ENCODE data around the gene FAM53A.

The FAM53A gene

GRCh38 chr4:1622238-1622637 is 61.9 kb downstream of the FAM53A start:
- H3K27me3 ChIP-seq (ENCODE audit: insufficient read depth, low read length), result no peaks in the 10 kb centered on the region
- H3K4me1 ChIP-seq (ENCODE audit: insufficient read depth, low read length), result no peaks in the 10 kb centered on the region
- H3K4me3 ChIP-seq (ENCODE audit: low read length), result no peak overlapping the region
- H3K9ac ChIP-seq (ENCODE audit: low read depth, low read length), result no peak overlapping the region
- peaks cover 5% of the 10 kb centered on the region; the same call in 1 of the 2 replicates for H3K9me3 ChIP-seq (ENCODE audit: insufficient read depth, low read depth, low read length)
- no peak overlapping the region for H3K27ac ChIP-seq (ENCODE audit: low read length)
- H3K36me3 ChIP-seq (ENCODE audit: insufficient read depth, low read depth, low read length), result no peaks in the 10 kb centered on the region

GRCh38 chr4:1621526-1621925 is 62.6 kb downstream of the FAM53A start:
- Histone ChIP-seq H3K27me3 (ENCODE audit: insufficient read depth, low read length) (no peaks in the 10 kb centered on the region), H3K4me1 (ENCODE audit: insufficient read depth, low read length) (no peaks in the 10 kb centered on the region), H3K36me3 (ENCODE audit: insufficient read depth, low read depth, low read length) (no peaks in the 10 kb centered on the region), H3K4me3 (ENCODE audit: low read length) (no peak overlapping the region), H3K9ac (ENCODE audit: low read depth, low read length) (no peak overlapping the region), H3K9me3 (ENCODE audit: insufficient read depth, low read depth, low read length) (peaks cover 5% of the 10 kb centered on the region; the same call in 1 of the 2 replicates), H3K27ac (ENCODE audit: low read length) (no peak overlapping the region)

- no peak overlapping the region for H3K27ac ChIP-seq (ENCODE audit: low read length)
- no peak overlapping the region for H3K9ac ChIP-seq (ENCODE audit: low read depth, low read length)
- H3K4me3 ChIP-seq (ENCODE audit: low read length), result no peak overlapping the region
- H3K4me1 ChIP-seq (ENCODE audit: insufficient read depth, low read length), result no peaks in the 10 kb centered on the region
- no peaks in the 10 kb centered on the region for H3K9me3 ChIP-seq (ENCODE audit: insufficient read depth, low read depth, low read length)
- H3K27me3 ChIP-seq (ENCODE audit: insufficient read depth, low read length), result no peaks in the 10 kb centered on the region
- no peaks in the 10 kb centered on the region for H3K36me3 ChIP-seq (ENCODE audit: insufficient read depth, low read depth, low read length)
Observed at GRCh38 chr4:1619151-1619672, 64.9 kb downstream of the FAM53A start.

GRCh38 chr4:1618438-1618837 is 65.7 kb downstream of the FAM53A start:
- H3K9me3 ChIP-seq (ENCODE audit: insufficient read depth, low read depth, low read length), result no peaks in the 10 kb centered on the region
- no peak overlapping the region for H3K27ac ChIP-seq (ENCODE audit: low read length)
- no peaks in the 10 kb centered on the region for H3K4me1 ChIP-seq (ENCODE audit: insufficient read depth, low read length)
- no peak overlapping the region for H3K4me3 ChIP-seq (ENCODE audit: low read length)
- H3K36me3 ChIP-seq (ENCODE audit: insufficient read depth, low read depth, low read length), result no peaks in the 10 kb centered on the region
- H3K27me3 ChIP-seq (ENCODE audit: insufficient read depth, low read length), result no peaks in the 10 kb centered on the region
- no peak overlapping the region for H3K9ac ChIP-seq (ENCODE audit: low read depth, low read length)

- Histone ChIP-seq H3K9me3 (ENCODE audit: insufficient read depth, low read depth, low read length) (no peaks in the 10 kb centered on the region), H3K4me1 (ENCODE audit: insufficient read depth, low read length) (no peaks in the 10 kb centered on the region), H3K27me3 (ENCODE audit: insufficient read depth, low read length) (no peaks in the 10 kb centered on the region), H3K36me3 (ENCODE audit: insufficient read depth, low read depth, low read length) (no peaks in the 10 kb centered on the region), H3K27ac (ENCODE audit: low read length) (no peak overlapping the region), H3K4me3 (ENCODE audit: low read length) (no peak overlapping the region), H3K9ac (ENCODE audit: low read depth, low read length) (no peak overlapping the region)
Observed at GRCh38 chr4:1616557-1616930, 67.6 kb downstream of the FAM53A start.

GRCh38 chr4:1615786-1616556 is 68.1 kb downstream of the FAM53A start:
- Histone ChIP-seq H3K4me3 (ENCODE audit: low read length) (no peak overlapping the region), H3K27ac (ENCODE audit: low read length) (no peak overlapping the region), H3K9ac (ENCODE audit: low read depth, low read length) (no peak overlapping the region), H3K36me3 (ENCODE audit: insufficient read depth, low read depth, low read length) (no peaks in the 10 kb centered on the region), H3K9me3 (ENCODE audit: insufficient read depth, low read depth, low read length) (no peaks in the 10 kb centered on the region), H3K4me1 (ENCODE audit: insufficient read depth, low read length) (no peaks in the 10 kb centered on the region), H3K27me3 (ENCODE audit: insufficient read depth, low read length) (no peaks in the 10 kb centered on the region)

- no peak overlapping the region for H3K9ac ChIP-seq (ENCODE audit: low read depth, low read length)
- no peak overlapping the region for H3K4me3 ChIP-seq (ENCODE audit: low read length)
- no peaks in the 10 kb centered on the region for H3K4me1 ChIP-seq (ENCODE audit: insufficient read depth, low read length)
- H3K27ac ChIP-seq (ENCODE audit: low read length), result no peak overlapping the region
- no peaks in the 10 kb centered on the region for H3K27me3 ChIP-seq (ENCODE audit: insufficient read depth, low read length)
- H3K36me3 ChIP-seq (ENCODE audit: insufficient read depth, low read depth, low read length), result no peaks in the 10 kb centered on the region
- no peaks in the 10 kb centered on the region for H3K9me3 ChIP-seq (ENCODE audit: insufficient read depth, low read depth, low read length)
Observed at GRCh38 chr4:1614854-1615595, 69.1 kb downstream of the FAM53A start.

- Histone ChIP-seq H3K4me1 (ENCODE audit: insufficient read depth, low read length) (no peaks in the 10 kb centered on the region), H3K9me3 (ENCODE audit: insufficient read depth, low read depth, low read length) (no peaks in the 10 kb centered on the region), H3K4me3 (ENCODE audit: low read length) (no peak overlapping the region), H3K9ac (ENCODE audit: low read depth, low read length) (no peak overlapping the region), H3K27me3 (ENCODE audit: insufficient read depth, low read length) (no peaks in the 10 kb centered on the region), H3K36me3 (ENCODE audit: insufficient read depth, low read depth, low read length) (no peaks in the 10 kb centered on the region), H3K27ac (ENCODE audit: low read length) (no peak overlapping the region)
Observed at GRCh38 chr4:1614502-1614853, 69.6 kb downstream of the FAM53A start.

GRCh38 chr4:1614049-1614448 is 70.1 kb downstream of the FAM53A start:
- Histone ChIP-seq H3K9me3 (ENCODE audit: insufficient read depth, low read depth, low read length) (no peaks in the 10 kb centered on the region), H3K36me3 (ENCODE audit: insufficient read depth, low read depth, low read length) (no peaks in the 10 kb centered on the region), H3K4me3 (ENCODE audit: low read length) (no peak overlapping the region), H3K4me1 (ENCODE audit: insufficient read depth, low read length) (no peaks in the 10 kb centered on the region), H3K27me3 (ENCODE audit: insufficient read depth, low read length) (no peaks in the 10 kb centered on the region), H3K27ac (ENCODE audit: low read length) (no peak overlapping the region), H3K9ac (ENCODE audit: low read depth, low read length) (no peak overlapping the region)

GRCh38 chr4:1613099-1613495 is 71.0 kb downstream of the FAM53A start:
- Histone ChIP-seq H3K9me3 (ENCODE audit: insufficient read depth, low read depth, low read length) (no peaks in the 10 kb centered on the region), H3K36me3 (ENCODE audit: insufficient read depth, low read depth, low read length) (no peaks in the 10 kb centered on the region), H3K27me3 (ENCODE audit: insufficient read depth, low read length) (no peaks in the 10 kb centered on the region), H3K4me3 (ENCODE audit: low read length) (no peak overlapping the region), H3K4me1 (ENCODE audit: insufficient read depth, low read length) (no peaks in the 10 kb centered on the region), H3K9ac (ENCODE audit: low read depth, low read length) (no peak overlapping the region), H3K27ac (ENCODE audit: low read length) (no peak overlapping the region)

- H3K4me1 ChIP-seq (ENCODE audit: insufficient read depth, low read length), result no peaks in the 10 kb centered on the region
- H3K9ac ChIP-seq (ENCODE audit: low read depth, low read length), result no peak overlapping the region
- no peaks in the 10 kb centered on the region for H3K27me3 ChIP-seq (ENCODE audit: insufficient read depth, low read length)
- no peaks in the 10 kb centered on the region for H3K36me3 ChIP-seq (ENCODE audit: insufficient read depth, low read depth, low read length)
- H3K4me3 ChIP-seq (ENCODE audit: low read length), result no peak overlapping the region
- no peak overlapping the region for H3K27ac ChIP-seq (ENCODE audit: low read length)
- no peaks in the 10 kb centered on the region for H3K9me3 ChIP-seq (ENCODE audit: insufficient read depth, low read depth, low read length)
Observed at GRCh38 chr4:1612278-1613098, 71.6 kb downstream of the FAM53A start.

Measured in iPS-20b (cell line).